Measurements from ENCODE around the gene FLNA. TPM values are rescaled to one million over a fixed set of nuclear protein-coding genes. Genes with fewer than 3 reads are reported as not detected.
A peak's percentile ranks its signal among the peaks of the same experiment; 100 is the strongest.

The FLNA gene
- total RNA-seq, 5 donors from 2014 or later (not counting 1 experiment from before 2014, with no cell fraction given) = 893 to 1,483 (median 1,268) TPM

DNA sequence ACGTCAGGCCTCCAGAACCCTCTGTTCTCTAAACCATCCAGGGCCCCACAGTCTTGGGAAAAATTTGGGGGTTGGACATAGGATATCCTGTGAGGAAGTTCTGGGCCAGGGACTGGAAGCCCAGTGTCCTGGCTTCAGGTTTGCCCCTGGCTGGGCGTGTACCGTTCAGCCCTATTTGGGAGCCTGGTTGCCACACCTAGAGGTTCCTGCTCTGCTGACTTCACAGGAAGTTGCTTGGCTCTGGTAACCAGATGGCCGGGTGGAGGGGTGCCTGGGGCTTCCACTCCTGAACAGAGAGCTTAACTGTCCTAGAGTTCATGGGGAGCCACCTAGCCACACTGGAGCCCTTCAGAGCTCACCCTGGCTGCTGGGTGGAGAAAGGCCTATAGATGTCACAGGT is 38.0 kb upstream of the FLNA start:
- Mint-ChIP-seq H3K27ac (peak overlapping the region; percentile 82 to 90), H3K27me3 (no peaks in the 10 kb centered on the region), H3K36me3 (no peaks in the 10 kb centered on the region), H3K4me1 (peaks cover 13 to 23% (median 16%) of the 10 kb centered on the region in 3 donors), H3K4me3 (peak overlapping the region; percentile 81 to 83 (median 83)), H3K9me3 (no peaks in the 10 kb centered on the region)
- H3K27ac ChIP-seq (ENCODE audit: low read length) = peak overlapping the region; percentile 56
- DNase-seq = peak in 11 of 35 experiments; percentile 16 to 52 (median 29)
- H3K27me3 ChIP-seq (replicated peaks in 1 of 2; ENCODE audit: control insufficient read depth in 2 of 2, extremely low read depth in 1 of 2, insufficient read depth in 2 of 2, low read length in 1 of 2) = no peaks in the 10 kb centered on the region
- H3K4me1 ChIP-seq (ENCODE audit: control insufficient read depth in 1 of 2, extremely low read depth in 1 of 2, insufficient read depth in 2 of 2, low read length in 2 of 2) = peaks cover 2 to 27% of the 10 kb centered on the region in 2 experiments
- H3K36me3 ChIP-seq (ENCODE audit: control insufficient read depth in 2 of 2, extremely low read depth in 1 of 2, insufficient read depth in 1 of 2, low read length in 1 of 2) = peaks cover 0 to 6% of the 10 kb centered on the region in 2 donors
- peak overlapping the region; percentile 55 to 60 for H3K4me3 ChIP-seq (ENCODE audit: control insufficient read depth in 1 of 2, extremely low read depth in 1 of 2, low read length in 1 of 2)
- ChIA-PET POLR2A (interaction anchor here in 1 of 2 donors (0.6 to 0.9 kb wide), 3 partner anchors 42 to 657 kb away, joined by 3 to 4 read pairs (median 3); no protein-coding TSS in a partner anchor), CTCF (no interaction called here)
- peak; percentile 53 to 62 (median 61) for ATAC-seq (replicated peaks in 1 of 4)
- no peaks in the 10 kb centered on the region for H3K9me3 ChIP-seq
- 0% methylated on average over 2 of the region's 4 CpGs for WGBS (ENCODE audit: insufficient coverage)

- no peaks in the 10 kb centered on the region for H3K27me3 ChIP-seq (replicated peaks in 1 of 2; ENCODE audit: control insufficient read depth in 2 of 2, extremely low read depth in 1 of 2, insufficient read depth in 2 of 2, low read length in 1 of 2)
- no peaks in the 10 kb centered on the region for H3K36me3 Mint-ChIP-seq
- H3K9me3 ChIP-seq = no peaks in the 10 kb centered on the region
- peak overlapping the region; percentile 82 to 90 for H3K27ac Mint-ChIP-seq
- ChIA-PET CTCF (no interaction called here), POLR2A (interaction anchor here in 1 of 2 donors (0.9 kb wide), 1 partner anchor 41 kb away, joined by 3 read pairs; no protein-coding TSS in a partner anchor)
- ATAC-seq (replicated peaks in 1 of 4) = peak; percentile 69 to 86 (median 82)
- H3K4me3 Mint-ChIP-seq = peak overlapping the region; percentile 81 to 83 (median 83)
- H3K27me3 Mint-ChIP-seq = no peaks in the 10 kb centered on the region
- H3K4me1 Mint-ChIP-seq = peaks cover 13 to 23% (median 16%) of the 10 kb centered on the region in 3 donors
- H3K4me3 ChIP-seq (ENCODE audit: control insufficient read depth in 1 of 2, extremely low read depth in 1 of 2, low read length in 1 of 2) = peak overlapping the region; percentile 55 to 60
- H3K27ac ChIP-seq (ENCODE audit: low read length) = peak overlapping the region; percentile 56
- WGBS (ENCODE audit: insufficient coverage) = 0% methylated on average over 15 of the region's 29 CpGs
- peaks cover 2 to 27% of the 10 kb centered on the region in 2 experiments for H3K4me1 ChIP-seq (ENCODE audit: control insufficient read depth in 1 of 2, extremely low read depth in 1 of 2, insufficient read depth in 2 of 2, low read length in 2 of 2)
- H3K9me3 Mint-ChIP-seq = no peaks in the 10 kb centered on the region
- peak in 12 of 35 experiments; percentile 9 to 46 (median 32) for DNase-seq
- peaks cover 0 to 6% of the 10 kb centered on the region in 2 donors for H3K36me3 ChIP-seq (ENCODE audit: control insufficient read depth in 2 of 2, extremely low read depth in 1 of 2, insufficient read depth in 1 of 2, low read length in 1 of 2)
These were observed 37.5 kb upstream of the FLNA start for GRCh38 chrX:154411981-154412340.

DNA sequence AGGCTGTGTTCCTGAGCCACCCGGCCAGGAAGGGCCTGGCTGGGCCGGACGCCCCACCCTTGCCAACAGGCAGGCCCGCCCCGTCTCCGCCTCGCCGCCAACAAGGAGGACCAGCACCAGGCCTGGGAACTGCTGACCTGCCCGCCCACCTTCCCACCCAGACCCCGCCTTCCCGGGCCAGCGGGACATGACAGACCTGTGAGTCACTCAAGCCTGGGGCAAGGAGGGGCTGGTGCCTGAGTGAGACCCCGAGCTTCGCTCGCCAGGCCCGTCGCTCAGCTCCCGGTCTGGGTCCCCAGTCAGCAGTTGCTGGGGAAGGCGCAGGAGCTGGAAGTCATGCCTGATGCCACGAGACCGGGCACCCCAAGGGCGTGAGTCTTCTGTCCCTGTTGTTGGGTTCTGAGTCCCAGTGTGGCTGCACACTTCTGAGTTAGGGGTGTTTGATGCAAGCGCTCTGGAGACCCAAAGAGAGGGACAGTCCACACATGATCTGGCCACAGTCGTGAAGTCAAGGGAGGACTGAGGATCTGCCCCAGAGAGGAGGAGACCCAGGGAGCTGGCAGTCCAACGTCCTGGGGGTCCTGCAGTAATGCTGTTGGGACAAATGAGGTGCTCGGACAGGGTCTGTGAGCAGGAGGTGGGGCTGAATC is 34.9 kb upstream of the FLNA start, which contains the start of gene DNASE1L1:
TSS of gene DNASE1L1 (minus strand) at position 33 of the 650 bp plus-strand sequence. CDS start 3,686 bp downstream, outside the sequence.
- H3K27ac Mint-ChIP-seq = peak within 1 kb of the TSS; percentile 52 to 81
- H3K9me3 ChIP-seq = no peaks in the 10 kb centered on the region
- H3K27me3 ChIP-seq (replicated peaks in 1 of 2; ENCODE audit: control insufficient read depth in 2 of 2, extremely low read depth in 1 of 2, insufficient read depth in 2 of 2, low read length in 1 of 2) = no peaks in the 10 kb centered on the region
- ATAC-seq (replicated peaks in 1 of 4) (no peak), DNase-seq (peak in 4 of 35 experiments; percentile 13 to 50 (median 24))
- CTCF ChIA-PET = interaction anchor here in 1 of 2 donors (0.7 kb wide), 1 partner anchor 53 kb away, joined by 3 read pairs; no protein-coding TSS in a partner anchor
- H3K36me3 ChIP-seq (ENCODE audit: control insufficient read depth in 2 of 2, extremely low read depth in 1 of 2, insufficient read depth in 1 of 2, low read length in 1 of 2) = peaks cover 0 to 6% of the 10 kb centered on the region in 2 donors
- no peaks in the 10 kb centered on the region for H3K9me3 Mint-ChIP-seq
- POLR2A ChIA-PET = interaction anchor here in 1 of 2 donors (0.7 kb wide), 1 partner anchor 13 kb away, joined by 4 read pairs; no protein-coding TSS in a partner anchor
- 74% methylated on average over 20 of the region's 26 CpGs for WGBS (ENCODE audit: insufficient coverage)
- H3K27ac ChIP-seq (ENCODE audit: low read length) = peak within 1 kb of the TSS; percentile 29
- H3K4me3 Mint-ChIP-seq = peak within 1 kb of the TSS; percentile 34 to 58 (median 54)
- peaks cover 13 to 23% (median 16%) of the 10 kb centered on the region in 3 donors for H3K4me1 Mint-ChIP-seq
- H3K4me3 ChIP-seq (ENCODE audit: control insufficient read depth in 1 of 2, extremely low read depth in 1 of 2, low read length in 1 of 2) = peak within 1 kb of the TSS; percentile 25 to 28
- peaks cover 2 to 27% of the 10 kb centered on the region in 2 experiments for H3K4me1 ChIP-seq (ENCODE audit: control insufficient read depth in 1 of 2, extremely low read depth in 1 of 2, insufficient read depth in 2 of 2, low read length in 2 of 2)
- H3K27me3 Mint-ChIP-seq = no peaks in the 10 kb centered on the region
- H3K36me3 Mint-ChIP-seq = no peaks in the 10 kb centered on the region

- no peak for ATAC-seq (replicated peaks in 1 of 4)
- Histone ChIP-seq H3K9me3 (no peaks in the 10 kb centered on the region), H3K36me3 (ENCODE audit: control insufficient read depth in 2 of 2, extremely low read depth in 1 of 2, insufficient read depth in 1 of 2, low read length in 1 of 2) (peaks cover 0 to 2% of the 10 kb centered on the region in 2 donors), H3K27ac (ENCODE audit: low read length) (peak overlapping the region; percentile 29), H3K4me1 (ENCODE audit: control insufficient read depth in 1 of 2, extremely low read depth in 1 of 2, insufficient read depth in 2 of 2, low read length in 2 of 2) (peaks cover 2 to 27% of the 10 kb centered on the region in 2 experiments), H3K4me3 (ENCODE audit: control insufficient read depth in 1 of 2, extremely low read depth in 1 of 2, low read length in 1 of 2) (peak overlapping the region; percentile 25 to 28), H3K27me3 (replicated peaks in 1 of 2; ENCODE audit: control insufficient read depth in 2 of 2, extremely low read depth in 1 of 2, insufficient read depth in 2 of 2, low read length in 1 of 2) (no peaks in the 10 kb centered on the region)
- Mint-ChIP-seq H3K9me3 (no peaks in the 10 kb centered on the region), H3K4me3 (peak overlapping the region; percentile 34 to 58 (median 54)), H3K27me3 (no peaks in the 10 kb centered on the region), H3K27ac (peak overlapping the region; percentile 52 to 81), H3K4me1 (peaks cover 13 to 23% (median 16%) of the 10 kb centered on the region in 3 donors), H3K36me3 (no peaks in the 10 kb centered on the region)
- ChIA-PET CTCF (no interaction called here), POLR2A (no interaction called here)
- 39% methylated on average over 3 of the region's 10 CpGs for WGBS (ENCODE audit: insufficient coverage)
- no peak for DNase-seq
These were observed 34.3 kb upstream of the FLNA start for GRCh38 chrX:154408659-154409221.

- peaks cover 8% of the 10 kb centered on the region for H3K36me3 Mint-ChIP-seq
- no peaks in the 10 kb centered on the region for H3K27me3 Mint-ChIP-seq
- WGBS (ENCODE audit: insufficient coverage) = 92% methylated on average over 4 of the region's 16 CpGs
- ChIA-PET CTCF (no interaction called here), POLR2A (no interaction called here)
- no peak overlapping the region for H3K4me3 Mint-ChIP-seq
- ATAC-seq (replicated peaks in 1 of 4) = no peak
- no peak overlapping the region for H3K27ac ChIP-seq (ENCODE audit: low read length)
- H3K27ac Mint-ChIP-seq = no peak overlapping the region
- peaks cover 0 to 23% of the 10 kb centered on the region in 2 experiments for H3K4me1 ChIP-seq (ENCODE audit: control insufficient read depth in 1 of 2, extremely low read depth in 1 of 2, insufficient read depth in 2 of 2, low read length in 2 of 2)
- H3K9me3 ChIP-seq = no peaks in the 10 kb centered on the region
- H3K4me3 ChIP-seq (ENCODE audit: control insufficient read depth in 1 of 2, extremely low read depth in 1 of 2, low read length in 1 of 2) = no peak overlapping the region
- DNase-seq = no peak
- no peaks in the 10 kb centered on the region for H3K27me3 ChIP-seq (replicated peaks in 1 of 2; ENCODE audit: control insufficient read depth in 2 of 2, extremely low read depth in 1 of 2, insufficient read depth in 2 of 2, low read length in 1 of 2)
- peaks cover 0 to 12% of the 10 kb centered on the region in 2 donors for H3K36me3 ChIP-seq (ENCODE audit: control insufficient read depth in 2 of 2, extremely low read depth in 1 of 2, insufficient read depth in 1 of 2, low read length in 1 of 2)
- H3K4me1 Mint-ChIP-seq = peaks cover 13 to 26% (median 15%) of the 10 kb centered on the region in 3 donors
- no peaks in the 10 kb centered on the region for H3K9me3 Mint-ChIP-seq
These were observed 30.3 kb upstream of the FLNA start for GRCh38 chrX:154404625-154405192.

- no peaks in the 10 kb centered on the region for H3K9me3 Mint-ChIP-seq
- peaks cover 21 to 30% (median 21%) of the 10 kb centered on the region in 3 donors for H3K4me1 Mint-ChIP-seq
- Histone ChIP-seq H3K27ac (ENCODE audit: low read length) (no peak overlapping the region), H3K4me3 (ENCODE audit: control insufficient read depth in 1 of 2, extremely low read depth in 1 of 2, low read length in 1 of 2) (no peak overlapping the region), H3K36me3 (ENCODE audit: control insufficient read depth in 2 of 2, extremely low read depth in 1 of 2, insufficient read depth in 1 of 2, low read length in 1 of 2) (peaks cover 0 to 20% of the 10 kb centered on the region in 2 donors), H3K27me3 (replicated peaks in 1 of 2; ENCODE audit: control insufficient read depth in 2 of 2, extremely low read depth in 1 of 2, insufficient read depth in 2 of 2, low read length in 1 of 2) (no peaks in the 10 kb centered on the region), H3K4me1 (ENCODE audit: control insufficient read depth in 1 of 2, extremely low read depth in 1 of 2, insufficient read depth in 2 of 2, low read length in 2 of 2) (peaks cover 3 to 26% of the 10 kb centered on the region in 2 experiments), H3K9me3 (no peaks in the 10 kb centered on the region)
- no peak overlapping the region for H3K27ac Mint-ChIP-seq
- no peaks in the 10 kb centered on the region for H3K27me3 Mint-ChIP-seq
- peaks cover 17% of the 10 kb centered on the region for H3K36me3 Mint-ChIP-seq
- ChIA-PET CTCF (no interaction called here), POLR2A (no interaction called here)
- DNase-seq (no peak), ATAC-seq (replicated peaks in 1 of 4) (no peak)
- no peak overlapping the region for H3K4me3 Mint-ChIP-seq
- no CpG with 5 or more reads among the region's 4 CpGs for WGBS (ENCODE audit: insufficient coverage)
These were observed 29.4 kb upstream of the FLNA start for GRCh38 chrX:154403858-154404257.
